ENCODE measurements around the gene TTLL8. TPM values are rescaled to one million over a fixed set of nuclear protein-coding genes. Genes with fewer than 3 reads are reported as not detected.

The TTLL8 gene
- total RNA-seq, 1 experiment from 2014 or later = not detected

GRCh38 chr22:50062509-50063135, 4.5 kb upstream of the TTLL8 start:
- H3K27ac ChIP-seq (ENCODE audit: low read length) = no peak overlapping the region
- no peaks in the 10 kb centered on the region for H3K27me3 ChIP-seq (ENCODE audit: low read length)
- H3K36me3 ChIP-seq (ENCODE audit: insufficient read depth, low read length) = no peaks in the 10 kb centered on the region
- H3K9ac ChIP-seq (ENCODE audit: low read length) = no peak overlapping the region
- no peaks in the 10 kb centered on the region for H4K20me1 ChIP-seq (ENCODE audit: insufficient read depth, low read depth, low read length)
- H3K4me1 ChIP-seq (ENCODE audit: low read length) = peaks cover 14% of the 10 kb centered on the region
- H2AFZ ChIP-seq (ENCODE audit: low read length) = no peak overlapping the region
- no peak overlapping the region for H3K4me3 ChIP-seq (ENCODE audit: low read length)
- no peaks in the 10 kb centered on the region for H3K79me2 ChIP-seq (ENCODE audit: low read length)
- no peaks in the 10 kb centered on the region for H3K9me2 ChIP-seq (replicated peaks; ENCODE audit: insufficient read depth, low read length)
- H3K4me2 ChIP-seq (ENCODE audit: low read depth, low read length, poor library complexity, severe bottlenecking) = no peak overlapping the region
- no peaks in the 10 kb centered on the region for H3K9me3 ChIP-seq (ENCODE audit: low read length)
- DNase-seq = no peak

- Histone ChIP-seq H3K79me2 (ENCODE audit: low read length) (no peaks in the 10 kb centered on the region), H4K20me1 (ENCODE audit: insufficient read depth, low read depth, low read length) (no peaks in the 10 kb centered on the region), H3K9me3 (ENCODE audit: low read length) (no peaks in the 10 kb centered on the region), H3K9ac (ENCODE audit: low read length) (no peak overlapping the region), H2AFZ (ENCODE audit: low read length) (no peak overlapping the region), H3K4me3 (ENCODE audit: low read length) (no peak overlapping the region), H3K27me3 (ENCODE audit: low read length) (no peaks in the 10 kb centered on the region), H3K9me2 (replicated peaks; ENCODE audit: insufficient read depth, low read length) (no peaks in the 10 kb centered on the region), H3K27ac (ENCODE audit: low read length) (no peak overlapping the region), H3K4me1 (ENCODE audit: low read length) (peaks cover 16% of the 10 kb centered on the region), H3K36me3 (ENCODE audit: insufficient read depth, low read length) (no peaks in the 10 kb centered on the region), H3K4me2 (ENCODE audit: low read depth, low read length, poor library complexity, severe bottlenecking) (no peak overlapping the region)
- DNase-seq = no peak
These were observed 3.8 kb upstream of the TTLL8 start for GRCh38 chr22:50061824-50062355.

GRCh38 chr22:50061141-50061823, 3.2 kb upstream of the TTLL8 start:
- H3K27me3 ChIP-seq (ENCODE audit: low read length) = no peaks in the 10 kb centered on the region
- no peak overlapping the region for H3K9ac ChIP-seq (ENCODE audit: low read length)

GRCh38 chr22:50060441-50061140, 2.5 kb upstream of the TTLL8 start:
- no peak for DNase-seq
- Histone ChIP-seq H3K4me2 (ENCODE audit: low read depth, low read length, poor library complexity, severe bottlenecking) (no peak overlapping the region), H2AFZ (ENCODE audit: low read length) (no peak overlapping the region)

More at GRCh38 chr22:50061141-50061823, 3.2 kb upstream of the TTLL8 start:
- H2AFZ ChIP-seq (ENCODE audit: low read length) = no peak overlapping the region
- no peaks in the 10 kb centered on the region for H3K9me2 ChIP-seq (replicated peaks; ENCODE audit: insufficient read depth, low read length)
- peaks cover 22% of the 10 kb centered on the region for H3K4me1 ChIP-seq (ENCODE audit: low read length)
- H3K9me3 ChIP-seq (ENCODE audit: low read length) = no peaks in the 10 kb centered on the region
- no peaks in the 10 kb centered on the region for H3K36me3 ChIP-seq (ENCODE audit: insufficient read depth, low read length)
- H3K27ac ChIP-seq (ENCODE audit: low read length) = no peak overlapping the region
- no peaks in the 10 kb centered on the region for H4K20me1 ChIP-seq (ENCODE audit: insufficient read depth, low read depth, low read length)
- H3K4me3 ChIP-seq (ENCODE audit: low read length) = no peak overlapping the region
- H3K4me2 ChIP-seq (ENCODE audit: low read depth, low read length, poor library complexity, severe bottlenecking) = no peak overlapping the region
- no peaks in the 10 kb centered on the region for H3K79me2 ChIP-seq (ENCODE audit: low read length)
- no peak for DNase-seq

GRCh38 chr22:50059881-50060262, 1.8 kb upstream of the TTLL8 start:
- no peak overlapping the region for H3K27ac ChIP-seq (ENCODE audit: low read length)
- no peak overlapping the region for H3K4me3 ChIP-seq (ENCODE audit: low read length)
- no peaks in the 10 kb centered on the region for H3K9me3 ChIP-seq (ENCODE audit: low read length)
- no peaks in the 10 kb centered on the region for H3K79me2 ChIP-seq (ENCODE audit: low read length)
- no peak for DNase-seq
- H3K9me2 ChIP-seq (replicated peaks; ENCODE audit: insufficient read depth, low read length) = no peaks in the 10 kb centered on the region
- no peak overlapping the region for H2AFZ ChIP-seq (ENCODE audit: low read length)
- no peaks in the 10 kb centered on the region for H3K27me3 ChIP-seq (ENCODE audit: low read length)
- H4K20me1 ChIP-seq (ENCODE audit: insufficient read depth, low read depth, low read length) = no peaks in the 10 kb centered on the region
- H3K4me1 ChIP-seq (ENCODE audit: low read length) = peaks cover 29% of the 10 kb centered on the region
- peak overlapping the region; percentile 47 for H3K4me2 ChIP-seq (ENCODE audit: low read depth, low read length, poor library complexity, severe bottlenecking)
- no peak overlapping the region for H3K9ac ChIP-seq (ENCODE audit: low read length)
- H3K36me3 ChIP-seq (ENCODE audit: insufficient read depth, low read length) = no peaks in the 10 kb centered on the region

More at GRCh38 chr22:50060441-50061140, 2.5 kb upstream of the TTLL8 start:
- Histone ChIP-seq H3K27ac (ENCODE audit: low read length) (no peak overlapping the region), H3K4me3 (ENCODE audit: low read length) (no peak overlapping the region), H3K9ac (ENCODE audit: low read length) (no peak overlapping the region), H3K27me3 (ENCODE audit: low read length) (no peaks in the 10 kb centered on the region), H3K4me1 (ENCODE audit: low read length) (peaks cover 29% of the 10 kb centered on the region), H3K79me2 (ENCODE audit: low read length) (no peaks in the 10 kb centered on the region), H3K36me3 (ENCODE audit: insufficient read depth, low read length) (no peaks in the 10 kb centered on the region), H4K20me1 (ENCODE audit: insufficient read depth, low read depth, low read length) (no peaks in the 10 kb centered on the region), H3K9me3 (ENCODE audit: low read length) (no peaks in the 10 kb centered on the region), H3K9me2 (replicated peaks; ENCODE audit: insufficient read depth, low read length) (no peaks in the 10 kb centered on the region)

- DNase-seq = peak; percentile 75
- Histone ChIP-seq H3K9me3 (ENCODE audit: low read length) (no peaks in the 10 kb centered on the region), H4K20me1 (ENCODE audit: insufficient read depth, low read depth, low read length) (no peaks in the 10 kb centered on the region), H3K79me2 (ENCODE audit: low read length) (no peaks in the 10 kb centered on the region), H3K4me2 (ENCODE audit: low read depth, low read length, poor library complexity, severe bottlenecking) (peak overlapping the region; percentile 47), H3K27me3 (ENCODE audit: low read length) (no peaks in the 10 kb centered on the region), H3K9ac (ENCODE audit: low read length) (no peak overlapping the region), H3K36me3 (ENCODE audit: insufficient read depth, low read length) (no peaks in the 10 kb centered on the region), H3K27ac (ENCODE audit: low read length) (0 out of 2 replicates have a peak overlapping the region, but pooled peaks have one; percentile 26), H3K9me2 (replicated peaks; ENCODE audit: insufficient read depth, low read length) (no peaks in the 10 kb centered on the region), H2AFZ (ENCODE audit: low read length) (no peak overlapping the region), H3K4me1 (ENCODE audit: low read length) (peaks cover 29% of the 10 kb centered on the region), H3K4me3 (ENCODE audit: low read length) (peak overlapping the region; percentile 34; the same call in 1 of the 2 replicates)
These were observed 1.1 kb upstream of the TTLL8 start for GRCh38 chr22:50058906-50059880.

GRCh38 chr22:50057278-50058060, 629 bp downstream of the TTLL8 start:
- no peak overlapping the region for H3K4me2 ChIP-seq (ENCODE audit: low read depth, low read length, poor library complexity, severe bottlenecking)
- H2AFZ ChIP-seq (ENCODE audit: low read length) = no peak overlapping the region
- H3K36me3 ChIP-seq (ENCODE audit: insufficient read depth, low read length) = no peaks in the 10 kb centered on the region
- H4K20me1 ChIP-seq (ENCODE audit: insufficient read depth, low read depth, low read length) = no peaks in the 10 kb centered on the region
- peaks cover 29% of the 10 kb centered on the region for H3K4me1 ChIP-seq (ENCODE audit: low read length)
- H3K27me3 ChIP-seq (ENCODE audit: low read length) = no peaks in the 10 kb centered on the region
- DNase-seq = no peak
- no peaks in the 10 kb centered on the region for H3K9me3 ChIP-seq (ENCODE audit: low read length)
- no peaks in the 10 kb centered on the region for H3K79me2 ChIP-seq (ENCODE audit: low read length)
- H3K27ac ChIP-seq (ENCODE audit: low read length) = no peak overlapping the region
- H3K9ac ChIP-seq (ENCODE audit: low read length) = no peak overlapping the region
- no peaks in the 10 kb centered on the region for H3K9me2 ChIP-seq (replicated peaks; ENCODE audit: insufficient read depth, low read length)
- no peak overlapping the region for H3K4me3 ChIP-seq (ENCODE audit: low read length)

Measured in Karpas-422 (cell line).